GM12878 (cell line): Measurements from ENCODE around the gene CHMP1A. TPM values are rescaled to one million over a fixed set of nuclear protein-coding genes. Genes with fewer than 3 reads are reported as not detected.

Experiments used
- ATAC-seq: fragments of 200-7000 bp; cut with Tn5 transposase; 3 replicates; pipeline ENCODE4 v1.9.1; 2020; ENCODE audit warnings: mild to moderate bottlenecking, moderate library complexity
- BruUV-seq: library from RNA; stranded (reverse); fragments of 400-500 nt; replicated peaks from 2 replicates; lab custom pipeline; 2021; lab: Mats Ljungman, UMichigan
- CTCF ChIA-PET: fragments of 300-600 bp; sonication (Branson Sonifier 250); formaldehyde crosslinking; extraction: SDS; loops from one replicate; lab custom pipeline; 2021; ENCODE audit warnings: inconsistent platforms; lab: Yijun Ruan, JAX
- POLR2A ChIA-PET: fragments of 350-600 bp; formaldehyde crosslinking; extraction: SDS; loops from one replicate; lab custom pipeline; 2021; ENCODE audit warnings: inconsistent platforms; lab: Charles Lee
- RAD21 ChIA-PET: fragments of 300-600 bp; sonication (Branson Sonifier 250); formaldehyde crosslinking; loops from one replicate; lab custom pipeline; 2023; ENCODE audit warnings: antibody characterized with exemption; ENCODE audit not compliant: unreplicated experiment; lab: Charles Lee
- SMC1A ChIA-PET: fragments of 300-600 bp; sonication (Branson Sonifier 250); formaldehyde crosslinking; loops from one replicate; lab custom pipeline; 2023; ENCODE audit not compliant: unreplicated experiment, uncharacterized antibody; lab: Charles Lee
- DNase-seq: peaks from one replicate; pipeline ENCODE4 v3.0.0-alpha.2; 2011; ENCODE audit warnings: low read depth, low spot score
- FAIRE-seq: peaks from 3 replicates; lab custom pipeline; 2011; peaks lifted over from hg19 to GRCh38; lab: Jason Lieb, UNC
- H2AFZ ChIP-seq: 2 replicates; pipeline ENCODE4 v1.6.0; 2011; ENCODE audit warnings: low read depth, low read length, control low read depth; ENCODE audit not compliant: control insufficient read depth
- H3K27ac ChIP-seq: 2 replicates; pipeline ENCODE4 v1.5.1; 2011; ENCODE audit warnings: control low read depth; ENCODE audit not compliant: control insufficient read depth, insufficient read depth
- H3K27me3 ChIP-seq, 2 experiments: replicated peaks in 1 of 2; 2 replicates each; pipeline versions ENCODE4 v1.6.0 to v1.6.1; 2011; ENCODE audit warnings: low read length in 1 of 2; ENCODE audit not compliant: control insufficient read depth in 2 of 2, insufficient read depth in 2 of 2
- H3K36me3 ChIP-seq, 2 experiments: 2 replicates each; pipeline ENCODE4 v1.5.1; 2011; ENCODE audit warnings: low read length in 1 of 2; ENCODE audit not compliant: control insufficient read depth in 2 of 2, insufficient read depth in 2 of 2
- H3K4me1 ChIP-seq: 2 replicates; pipeline ENCODE4 v1.6.1; 2011; ENCODE audit warnings: mild to moderate bottlenecking, low read length, moderate library complexity, mixed read lengths; ENCODE audit not compliant: control insufficient read depth, insufficient read depth
- H3K4me2 ChIP-seq: 2 replicates; pipeline ENCODE4 v1.6.0; 2011; ENCODE audit warnings: control low read depth; ENCODE audit not compliant: control insufficient read depth, insufficient read depth
- H3K4me3 ChIP-seq: fragments of 200-600 bp; sonication (generic); 2 replicates; pipeline ENCODE4 v1.5.1; 2016
- H3K79me2 ChIP-seq: 2 replicates; pipeline ENCODE4 v1.6.0; 2011; ENCODE audit warnings: low read length; ENCODE audit not compliant: control insufficient read depth, insufficient read depth
- H3K9ac ChIP-seq: 2 replicates; pipeline ENCODE4 v1.8.0; 2011; ENCODE audit warnings: low read length, control low read depth, mixed read lengths; ENCODE audit not compliant: control insufficient read depth, insufficient read depth
- H3K9me3 ChIP-seq: replicated peaks from 3 replicates; pipeline ENCODE4 v1.5.1; 2011; ENCODE audit warnings: mild to moderate bottlenecking, low read length; ENCODE audit not compliant: control insufficient read depth, insufficient read depth
- H4K20me1 ChIP-seq: 2 replicates; pipeline ENCODE4 v1.6.0; 2011; ENCODE audit not compliant: control insufficient read depth, insufficient read depth
- DPF2 ChIP-seq: fragments of 450-650 bp; IDR thresholded peaks from 2 replicates; pipeline ENCODE4 v1.6.1; 2017; ENCODE audit warnings: mild to moderate bottlenecking
- NFYB ChIP-seq: IDR thresholded peaks from 2 replicates; pipeline ENCODE4 v1.6.1; 2011; ENCODE audit warnings: low read depth, mild to moderate bottlenecking, low read length, improper control_type of control experiment, moderate library complexity; ENCODE audit not compliant: insufficient read depth
- PKNOX1 ChIP-seq: fragments of 450-650 bp; IDR thresholded peaks from 2 replicates; pipeline ENCODE4 v1.6.1; 2016; ENCODE audit warnings: mild to moderate bottlenecking
- PRDM15 ChIP-seq: fragments of 450-650 bp; formaldehyde crosslinking; IDR thresholded peaks from 2 replicates; pipeline ENCODE4 v1.4.0; 2020; ENCODE audit warnings: mild to moderate bottlenecking, moderate library complexity
- TARDBP ChIP-seq: IDR thresholded peaks from 2 replicates; pipeline ENCODE4 v1.6.1; 2016; ENCODE audit warnings: borderline replicate concordance
- ZBED1 ChIP-seq: IDR thresholded peaks from 2 replicates; pipeline ENCODE4 v1.6.1; 2016; ENCODE audit warnings: borderline replicate concordance
- WGBS: methylation state at CpG from one replicate; pipeline ENCODE4 v1.1.6; 2016; ENCODE audit warnings: low lambda C conversion rate; ENCODE audit not compliant: insufficient replicate concordance, insufficient coverage; ENCODE audit errors: missing lambda C conversion rate; 5-methylcytosine and 5-hydroxymethylcytosine counted together
- in situ Hi-C: fragments of 300-500 bp; cut with MboI; formaldehyde crosslinking; loops from 9 replicates; pipeline ENCODE4 v1.14.3; 2018; ENCODE audit warnings: mixed read lengths
- intact Hi-C: fragments of 100-400 bp; cut with micrococcal nuclease; formaldehyde crosslinking; loops from one replicate; pipeline ENCODE4 v1.14.2; 2022; ENCODE audit not compliant: unreplicated experiment
- polyA plus RNA-seq, 11 experiments: library from polyadenylated mRNA; depleted of rRNA in 4 of 11; unstranded in 6 of 11; stranded (reverse) in 5 of 11; fragments of >200 nt; fragmentation: Nextera tagmentation in 4 of 11; fragmentation: Illumina TruSeq in 1 of 11; extraction: Ambion mirVana in 4 of 11; extraction: Trizol in 1 of 11; gene quantifications; 1 replicate in 1 of 11; 2 replicates in 10 of 11; pipeline versions ENCODE4 v1.2.1 to v1.2.3, GENCODE V29; 2011 to 2016; ENCODE audit warnings: inconsistent platforms in 2 of 11, missing spikeins in 2 of 11, low read depth in 1 of 11
- total RNA-seq, 4 experiments: library from RNA; depleted of rRNA in 3 of 4; stranded (reverse); fragments of >200 nt in 3 of 4; fragmentation: Illumina TruSeq in 1 of 4; extraction: Trizol in 1 of 4; gene quantifications; 2 replicates each; pipeline versions ENCODE4 v1.2.1 to v1.2.3, GENCODE V29; 2013 to 2021

The CHMP1A gene
- total and polyA plus RNA-seq, 10 of the 15 experiments (the other 5 are each of a cell fraction or from before 2014, with no cell fraction given) = 1.0 to 86.7 (median 54.7) TPM

DNA sequence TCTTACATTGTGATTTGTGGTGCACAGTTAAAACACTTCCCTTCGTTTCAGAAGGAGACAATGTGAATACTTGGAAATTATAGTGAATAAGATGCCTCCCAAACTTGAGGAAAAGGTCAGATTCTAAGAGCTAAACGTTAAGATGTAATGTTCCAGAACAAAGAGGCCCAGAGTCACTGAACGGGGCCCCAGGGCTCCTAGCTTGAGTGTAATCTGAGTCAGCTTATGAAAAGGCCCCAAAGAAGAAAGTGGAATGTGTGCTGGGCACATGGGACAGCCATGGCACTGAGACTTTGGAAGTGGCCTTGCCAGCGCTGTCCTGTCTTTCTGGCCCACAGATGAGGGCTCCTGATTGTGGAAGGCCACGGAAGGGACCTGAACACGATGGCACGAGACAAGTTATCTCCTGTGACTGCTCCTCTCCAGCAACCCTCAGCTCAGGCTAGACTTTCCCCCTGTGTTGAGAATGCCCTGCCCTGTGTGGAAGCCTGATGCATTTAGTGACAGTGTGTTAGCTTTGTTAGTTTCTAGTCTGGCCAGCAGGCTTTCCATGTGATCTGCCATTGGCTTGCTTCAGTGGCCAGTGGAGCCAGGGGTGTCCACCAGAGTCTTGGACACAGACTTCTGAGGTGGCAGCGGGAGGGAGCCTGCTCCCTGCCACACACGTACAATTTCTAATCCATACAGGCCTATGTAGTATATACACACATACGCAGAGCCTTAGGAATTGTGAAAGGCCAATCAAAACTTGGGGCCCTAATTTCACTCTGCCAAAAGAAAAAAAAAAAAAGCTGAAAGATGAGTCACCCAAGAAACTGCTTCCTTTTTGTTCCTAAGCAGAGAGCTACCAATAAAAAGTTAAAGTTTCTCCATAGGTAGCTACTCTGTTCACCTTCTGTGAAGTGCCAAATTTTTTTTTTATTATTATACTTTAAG, 13.3 kb upstream of the CHMP1A start:
- no peak for DNase-seq
- TF ChIP-seq TARDBP (no peak), PKNOX1 (no peak), DPF2 (no peak), ZBED1 (no peak), PRDM15 (CRISPR knock-in tag) (no peak), NFYB (no peak)
- ChIA-PET SMC1A (no interaction called here), CTCF (interaction anchor here (0.6 kb wide), 3 partner anchors 17 to 336 kb away, joined by 3 read pairs; no protein-coding TSS in a partner anchor), POLR2A (interaction anchor here (0.6 to 0.7 kb wide), 2 partner anchors 176 to 248 kb away, joined by 4 read pairs; no protein-coding TSS in a partner anchor), RAD21 (interaction anchor here (1.3 kb wide), 1 partner anchor 29 kb away, joined by 5 read pairs; no protein-coding TSS in a partner anchor)
- WGBS = 83% methylated on average over 10 of the region's 10 CpGs
- no peaks in the 10 kb centered on the region for H3K79me2 ChIP-seq
- no peak overlapping the region for H3K4me2 ChIP-seq
- no peaks in the 10 kb centered on the region for H3K36me3 ChIP-seq
- in situ Hi-C loops (no loop called here), intact Hi-C loops (no loop called here)
- no peaks in the 10 kb centered on the region; the same call in 2 of the 3 replicates for H3K9me3 ChIP-seq
- ATAC-seq = no peak
- H3K27me3 ChIP-seq = no peaks in the 10 kb centered on the region
- FAIRE-seq = no peak
- H3K4me1 ChIP-seq = no peaks in the 10 kb centered on the region
- no peak overlapping the region for H3K4me3 ChIP-seq
- no peak overlapping the region for H3K9ac ChIP-seq
- H4K20me1 ChIP-seq = no peaks in the 10 kb centered on the region
- H2AFZ ChIP-seq = no peak overlapping the region
- BruUV-seq = no TSS peak
- no peak overlapping the region for H3K27ac ChIP-seq
